ENCODE data around the gene UCK2. TPM values are rescaled to one million over a fixed set of nuclear protein-coding genes. Genes with fewer than 3 reads are reported as not detected.
"Not testable (repeated sequence)": the region's sequence is repeated elsewhere in the genome, so short reads cannot be mapped to it uniquely, and the experiment has no call there.

UCK2 gene
- total and polyA plus RNA-seq, 11 donors = 4.5 to 53.7 (median 13.9) TPM

- peaks cover 0 to 14% (median 0%) of the 10 kb centered on the region in 12 donors for H3K9me3 ChIP-seq
- no peak for TF ChIP-seq POLR2A (IDR thresholded peaks at IDR 0.05)
- TF ChIP-seq CTCF (IDR thresholded peaks at IDR 0.05) = no peak
- H3K27me3 ChIP-seq = no peaks in the 10 kb centered on the region
- ATAC-seq (no peak), DNase-seq (no peak)
- no peaks in the 10 kb centered on the region for H3K36me3 ChIP-seq
- 66 to 80% (median 76%) methylated on average over 2 of the region's 2 CpGs for WGBS, 4 donors
- intact Hi-C loops (cut with DNase I) = no loop called here
- H3K27ac ChIP-seq = no peak overlapping the region
- H3K4me3 ChIP-seq = no peak overlapping the region
- H3K4me1 ChIP-seq = no peaks in the 10 kb centered on the region
Measured at GRCh38 chr1:165795894-165796293, 31.5 kb upstream of the UCK2 start.

DNA sequence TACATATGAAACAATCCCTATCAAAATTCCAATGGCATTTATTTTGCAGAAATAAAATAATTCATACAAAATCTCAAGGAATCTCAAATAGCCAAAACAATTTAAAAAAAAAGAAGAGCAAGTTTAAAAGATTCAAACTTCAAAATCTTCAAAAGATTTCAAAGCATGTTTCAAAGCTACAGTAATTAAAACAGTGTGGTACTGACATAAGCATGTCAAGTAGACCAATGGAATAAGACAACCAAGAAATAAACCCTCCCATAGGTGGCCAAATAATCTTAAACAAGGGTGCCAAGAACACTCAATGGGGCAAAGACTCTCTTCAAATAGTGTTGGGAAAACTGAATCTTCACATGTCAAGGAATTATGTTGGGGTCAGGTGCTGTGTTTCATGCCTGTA, 28.0 kb upstream of the UCK2 start:
- no peaks in the 10 kb centered on the region for H3K36me3 ChIP-seq
- no peak for DNase-seq
- intact Hi-C loops (cut with DNase I) = no loop called here
- no peak overlapping the region for H3K4me3 ChIP-seq
- H3K4me1 ChIP-seq = no peaks in the 10 kb centered on the region
- H3K9me3 ChIP-seq = peaks cover 0 to 14% (median 0%) of the 10 kb centered on the region in 12 donors
- no peak for TF ChIP-seq CTCF (IDR thresholded peaks at IDR 0.05)
- TF ChIP-seq POLR2A (IDR thresholded peaks at IDR 0.05) = no peak
- H3K27me3 ChIP-seq = no peaks in the 10 kb centered on the region
- no peak for ATAC-seq
- no peak overlapping the region for H3K27ac ChIP-seq

GRCh38 chr1:165804513-165804912, 22.9 kb upstream of the UCK2 start:
- H3K4me1 ChIP-seq; intact Hi-C loops (cut with DNase I); H3K27ac ChIP-seq; H3K4me3 ChIP-seq; H3K27me3 ChIP-seq; ATAC-seq; DNase-seq; H3K36me3 ChIP-seq: not testable (repeated sequence)
- 48 to 88% (median 75%) methylated on average over 1 of the region's 1 CpG for WGBS, 4 donors
- peaks cover 0 to 11% (median 0%) of the 10 kb centered on the region in 12 donors for H3K9me3 ChIP-seq

GRCh38 chr1:165807613-165808012, 19.8 kb upstream of the UCK2 start:
- intact Hi-C loops (cut with DNase I) = no loop called here
- no peak for TF ChIP-seq POLR2A (IDR thresholded peaks at IDR 0.05)
- TF ChIP-seq CTCF (IDR thresholded peaks at IDR 0.05) = no peak
- Histone ChIP-seq H3K4me3 (no peak overlapping the region), H3K9me3 (no peaks in the 10 kb centered on the region), H3K4me1 (no peaks in the 10 kb centered on the region), H3K36me3 (no peaks in the 10 kb centered on the region), H3K27me3 (no peaks in the 10 kb centered on the region), H3K27ac (no peak overlapping the region)
- no peak for ATAC-seq
- no peak for DNase-seq

- peak in 1 of 5 donors; percentile 16 for DNase-seq
- Histone ChIP-seq H3K36me3 (no peaks in the 10 kb centered on the region), H3K27ac (peak overlapping the region in 3 of 12 donors; percentile 25 to 37 (median 31)), H3K4me3 (no peak overlapping the region), H3K9me3 (peaks cover 0 to 13% (median 0%) of the 10 kb centered on the region in 12 donors), H3K27me3 (no peaks in the 10 kb centered on the region), H3K4me1 (peaks cover 0 to 11% (median 0%) of the 10 kb centered on the region in 12 donors)
- intact Hi-C loops (cut with DNase I) = no loop called here
- 13 to 19% (median 15%) methylated on average over 3 of the region's 3 CpGs for WGBS, 4 donors
- peak; percentile 65 to 86 (median 68) for ATAC-seq
- TF ChIP-seq CTCF (IDR thresholded peaks at IDR 0.05) = no peak
- TF ChIP-seq POLR2A (IDR thresholded peaks at IDR 0.05) = no peak
Measured at GRCh38 chr1:165815725-165816124, 11.7 kb upstream of the UCK2 start.

Measured in heart left ventricle (tissue), 16 donors.